ENCODE results near the gene GARIN5A. TPM values are rescaled to one million over a fixed set of nuclear protein-coding genes. Genes with fewer than 3 reads are reported as not detected.

GARIN5A gene
- total RNA-seq, 4 donors from 2014 or later = 0.53 to 2.0 (median 1.5) TPM

DNA sequence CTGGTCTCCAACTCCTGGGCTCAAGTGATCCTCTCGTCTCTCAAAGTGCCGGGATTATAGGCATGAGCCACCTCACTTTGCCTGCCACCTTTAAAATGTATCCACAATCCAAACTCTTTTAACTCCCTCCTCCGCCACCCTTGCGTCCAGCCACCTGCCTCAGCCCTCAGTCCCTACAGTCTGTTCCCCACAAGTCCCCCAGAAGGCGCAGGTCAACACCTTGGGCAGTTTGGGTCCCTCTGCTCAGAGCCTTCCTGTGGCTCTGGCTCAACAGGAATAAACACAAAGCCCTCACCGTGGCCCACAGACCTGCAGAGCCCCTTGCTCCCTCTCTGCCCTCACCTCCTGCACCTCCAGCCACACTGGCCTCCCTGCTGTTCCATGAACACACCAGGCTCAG, 7.8 kb downstream of the GARIN5A start:
- H3K4me1 ChIP-seq = peaks cover 0 to 7% (median 0%) of the 10 kb centered on the region in 3 donors
- peaks cover 0 to 19% (median 0%) of the 10 kb centered on the region in 4 donors for H3K27me3 ChIP-seq
- no peaks in the 10 kb centered on the region for H3K9me3 ChIP-seq
- WGBS, 2 donors = 86 to 92% methylated on average over 5 to 6 of the region's 6 CpGs
- no peak overlapping the region for H3K4me3 ChIP-seq
- no peak for DNase-seq
- no peak overlapping the region for H3K27ac ChIP-seq
- H3K36me3 ChIP-seq = no peaks in the 10 kb centered on the region
- TF ChIP-seq, protein P1, sequence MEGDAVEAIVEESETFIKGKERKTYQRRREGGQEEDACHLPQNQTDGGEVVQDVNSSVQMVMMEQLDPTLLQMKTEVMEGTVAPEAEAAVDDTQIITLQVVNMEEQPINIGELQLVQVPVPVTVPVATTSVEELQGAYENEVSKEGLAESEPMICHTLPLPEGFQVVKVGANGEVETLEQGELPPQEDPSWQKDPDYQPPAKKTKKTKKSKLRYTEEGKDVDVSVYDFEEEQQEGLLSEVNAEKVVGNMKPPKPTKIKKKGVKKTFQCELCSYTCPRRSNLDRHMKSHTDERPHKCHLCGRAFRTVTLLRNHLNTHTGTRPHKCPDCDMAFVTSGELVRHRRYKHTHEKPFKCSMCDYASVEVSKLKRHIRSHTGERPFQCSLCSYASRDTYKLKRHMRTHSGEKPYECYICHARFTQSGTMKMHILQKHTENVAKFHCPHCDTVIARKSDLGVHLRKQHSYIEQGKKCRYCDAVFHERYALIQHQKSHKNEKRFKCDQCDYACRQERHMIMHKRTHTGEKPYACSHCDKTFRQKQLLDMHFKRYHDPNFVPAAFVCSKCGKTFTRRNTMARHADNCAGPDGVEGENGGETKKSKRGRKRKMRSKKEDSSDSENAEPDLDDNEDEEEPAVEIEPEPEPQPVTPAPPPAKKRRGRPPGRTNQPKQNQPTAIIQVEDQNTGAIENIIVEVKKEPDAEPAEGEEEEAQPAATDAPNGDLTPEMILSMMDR (IDR thresholded peaks at IDR 0.05) = no peak
- no peak for TF ChIP-seq POLR2A (IDR thresholded peaks at IDR 0.05)
- intact Hi-C loops (cut with DNase I) = no loop called here

DNA sequence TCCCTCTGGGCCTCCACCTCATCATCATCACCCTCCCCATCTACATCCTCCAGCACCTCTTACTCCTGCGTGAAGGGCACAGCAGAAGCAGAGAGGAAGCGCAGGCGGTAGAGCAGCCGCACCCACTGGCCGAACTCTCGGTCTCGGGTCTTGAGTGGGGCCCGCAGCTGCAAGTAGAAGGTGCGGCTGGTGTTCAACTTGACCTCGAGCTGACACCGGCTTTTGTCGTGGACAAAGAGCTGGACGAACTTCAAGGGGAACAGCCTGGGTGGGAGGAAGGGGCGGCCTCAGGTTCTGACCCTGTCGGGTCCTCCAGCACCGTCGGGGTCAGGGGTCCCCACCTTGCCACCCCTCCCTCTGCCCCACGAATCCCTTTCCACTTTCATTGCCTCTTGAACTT, 9.1 kb downstream of the GARIN5A start:
- DNase-seq = no peak
- Histone ChIP-seq H3K36me3 (no peaks in the 10 kb centered on the region), H3K27ac (no peak overlapping the region), H3K27me3 (peaks cover 0 to 25% (median 0%) of the 10 kb centered on the region in 4 donors), H3K4me3 (no peak overlapping the region), H3K9me3 (no peaks in the 10 kb centered on the region), H3K4me1 (peaks cover 0 to 7% (median 0%) of the 10 kb centered on the region in 3 donors)
- intact Hi-C loops (cut with DNase I) = no loop called here
- WGBS, 2 donors = 67 to 70% methylated on average over 9 of the region's 18 CpGs
- no peak for TF ChIP-seq POLR2A (IDR thresholded peaks at IDR 0.05)
- TF ChIP-seq, protein P1 (IDR thresholded peaks at IDR 0.05) = no peak

DNA sequence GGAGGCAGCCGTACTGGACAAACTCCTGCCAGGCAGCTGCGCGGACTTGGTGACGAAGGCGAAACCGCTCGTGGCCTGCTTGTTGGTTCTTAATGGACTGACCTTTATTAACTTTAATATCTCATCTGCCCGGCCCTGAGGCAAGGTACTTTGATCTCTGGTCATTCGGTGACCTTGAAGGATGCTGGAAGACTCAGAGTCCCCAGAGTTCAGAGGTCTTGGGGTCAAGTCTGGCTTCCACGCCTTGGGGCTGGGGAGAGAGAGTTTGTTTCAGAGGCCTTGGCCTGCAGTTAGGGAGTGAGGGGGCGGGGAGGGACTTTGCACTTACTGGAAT, 10.0 kb downstream of the GARIN5A start:
- intact Hi-C loops (cut with DNase I) = no loop called here
- Histone ChIP-seq H3K36me3 (no peaks in the 10 kb centered on the region), H3K4me1 (peaks cover 0 to 7% (median 0%) of the 10 kb centered on the region in 3 donors), H3K27me3 (peaks cover 0 to 34% (median 0%) of the 10 kb centered on the region in 4 donors), H3K9me3 (no peaks in the 10 kb centered on the region), H3K4me3 (no peak overlapping the region), H3K27ac (no peak overlapping the region)
- WGBS, 2 donors = 60 to 98% methylated on average over 1 to 6 of the region's 11 CpGs
- no peak for TF ChIP-seq POLR2A (IDR thresholded peaks at IDR 0.05)
- TF ChIP-seq, protein P1 (IDR thresholded peaks at IDR 0.05) = no peak
- DNase-seq = no peak

DNA sequence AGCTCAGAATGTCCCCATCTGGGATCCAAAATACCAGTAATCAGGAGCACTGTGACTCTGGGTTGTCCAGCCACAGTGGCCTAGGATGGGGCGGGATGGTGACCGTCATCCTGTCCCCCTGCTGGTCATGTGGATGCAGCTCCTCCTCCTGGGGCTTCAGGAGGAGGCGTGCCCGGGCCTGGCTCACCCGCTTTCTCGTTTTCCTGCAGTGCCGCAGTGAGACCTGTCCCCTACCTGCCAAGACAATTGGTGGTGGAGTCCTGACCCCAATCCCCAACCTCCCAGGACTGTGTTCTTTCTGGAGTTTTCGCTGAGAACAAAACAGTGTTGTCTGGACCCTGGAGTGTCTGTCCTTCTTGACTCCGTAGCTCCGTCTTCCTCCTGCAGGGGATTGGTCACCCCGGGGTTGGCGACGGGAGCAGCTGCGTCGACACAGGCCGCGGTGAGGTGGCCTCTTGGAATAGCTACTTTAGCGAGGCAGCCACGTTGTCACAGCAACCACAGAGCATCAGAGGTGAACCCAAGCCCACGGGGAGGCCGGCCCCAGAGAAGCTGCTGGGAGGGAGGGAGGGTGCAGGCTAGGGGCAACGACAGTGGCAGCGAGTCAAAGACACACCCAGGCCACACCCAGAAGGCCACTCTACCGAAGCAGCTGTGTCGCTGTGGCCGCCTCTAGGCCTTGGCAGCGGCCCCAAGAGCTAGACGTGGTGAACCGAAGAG, 10.5 kb downstream of the GARIN5A start:
- no peak for DNase-seq

DNA sequence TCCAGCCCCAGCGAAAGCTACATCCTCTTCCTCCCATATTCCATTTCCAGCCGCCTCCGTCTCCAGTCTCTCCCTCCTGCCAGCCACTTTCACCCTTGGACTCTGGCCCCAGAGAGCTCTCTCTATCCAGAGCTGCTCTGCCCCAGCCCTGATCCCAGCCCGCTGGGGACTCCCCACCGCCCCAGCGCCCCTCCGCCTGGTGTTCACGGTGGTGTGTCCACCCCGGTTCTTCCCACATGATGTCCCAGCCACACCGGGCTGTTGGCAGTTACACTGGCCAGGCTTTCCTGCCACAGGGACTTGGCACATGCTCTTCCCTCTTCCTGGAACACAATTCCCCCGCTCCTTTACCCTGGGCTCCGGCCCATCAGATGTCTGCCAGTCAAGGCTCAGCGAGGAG, 11.6 kb downstream of the GARIN5A start:
- no peak overlapping the region for H3K27ac ChIP-seq
- H3K27me3 ChIP-seq = peaks cover 0 to 49% (median 0%) of the 10 kb centered on the region in 4 donors
- no peaks in the 10 kb centered on the region for H3K9me3 ChIP-seq
- DNase-seq = no peak
- no peak overlapping the region for H3K4me3 ChIP-seq
- 84 to 87% methylated on average over 11 to 13 of the region's 13 CpGs for whole genome bisulfite sequencing, 2 donors
- peaks cover 0 to 7% (median 0%) of the 10 kb centered on the region in 3 donors for H3K4me1 ChIP-seq
- TF ChIP-seq POLR2A (IDR thresholded peaks at IDR 0.05) = no peak
- no peaks in the 10 kb centered on the region for H3K36me3 ChIP-seq
- intact Hi-C loops (cut with DNase I) = loop anchor here (5.0 kb wide), 1 partner anchor 98 kb away; the partner anchor contains the start of gene NAPSA

More for the DNA sequence above, 10.5 kb downstream of the GARIN5A start:
- Histone ChIP-seq H3K4me3 (no peak overlapping the region), H3K36me3 (no peaks in the 10 kb centered on the region), H3K4me1 (peaks cover 0 to 7% (median 0%) of the 10 kb centered on the region in 3 donors), H3K27me3 (peaks cover 0 to 38% (median 0%) of the 10 kb centered on the region in 4 donors), H3K27ac (no peak overlapping the region), H3K9me3 (no peaks in the 10 kb centered on the region)
- TF ChIP-seq, protein P1 (IDR thresholded peaks at IDR 0.05) = no peak
- TF ChIP-seq POLR2A (IDR thresholded peaks at IDR 0.05) = no peak
- intact Hi-C loops (cut with DNase I) = no loop called here
- 32 to 67% methylated on average over 6 to 8 of the region's 29 CpGs for WGBS, 2 donors
